WTC11 (cell line): ENCODE data around the gene PHF10.

Source experiments
- CTCF ChIP-seq: fragments of 200-600 bp; IDR thresholded peaks from 2 replicates; pipeline ENCODE4 v1.8.0; 2022; ENCODE audit warnings: antibody characterized with exemption
- E2F1 ChIP-seq: sonication (generic); formaldehyde crosslinking; IDR thresholded peaks from 2 replicates; pipeline ENCODE4 v1.8.0; 2022; ENCODE audit warnings: mild to moderate bottlenecking, missing genetic modification reagents
- FOXP1 ChIP-seq: sonication (generic); formaldehyde crosslinking; IDR thresholded peaks from 2 replicates; pipeline ENCODE4 v1.8.0; 2022; ENCODE audit warnings: missing genetic modification reagents, mild to moderate bottlenecking, moderate library complexity, borderline replicate concordance
- NFYB ChIP-seq: sonication (generic); formaldehyde crosslinking; conservative IDR thresholded peaks from 2 replicates; pipeline ENCODE4 v1.8.0; 2022; ENCODE audit warnings: low read depth, missing genetic modification reagents
- SP1 ChIP-seq: sonication (generic); formaldehyde crosslinking; conservative IDR thresholded peaks from 2 replicates; pipeline ENCODE4 v1.8.1; 2022; ENCODE audit warnings: missing genetic modification reagents
- TCF7 ChIP-seq: sonication (generic); formaldehyde crosslinking; IDR thresholded peaks from 2 replicates; pipeline ENCODE4 v1.8.0; 2022; ENCODE audit warnings: mild to moderate bottlenecking, low read depth, missing genetic modification reagents, moderate library complexity
- TP53 ChIP-seq: sonication (generic); formaldehyde crosslinking; IDR thresholded peaks from 2 replicates; pipeline ENCODE4 v1.8.1; 2023; ENCODE audit warnings: mild to moderate bottlenecking, missing genetic modification reagents
- TF ChIP-seq, protein P1 (sequence below): sonication (generic); formaldehyde crosslinking; IDR thresholded peaks from 2 replicates; pipeline ENCODE4 v1.8.0; 2022; ENCODE audit warnings: missing genetic modification reagents
- TF ChIP-seq, protein P2 (sequence below): sonication (generic); formaldehyde crosslinking; IDR thresholded peaks from 2 replicates; pipeline ENCODE4 v1.8.1; 2022; ENCODE audit warnings: low read depth, mild to moderate bottlenecking, moderate library complexity, missing genetic modification reagents, borderline replicate concordance
- TF ChIP-seq, protein P3 (sequence below): sonication (generic); formaldehyde crosslinking; IDR thresholded peaks from 2 replicates; pipeline ENCODE4 v1.8.0; 2022; ENCODE audit warnings: mild to moderate bottlenecking, missing genetic modification reagents

DNA sequence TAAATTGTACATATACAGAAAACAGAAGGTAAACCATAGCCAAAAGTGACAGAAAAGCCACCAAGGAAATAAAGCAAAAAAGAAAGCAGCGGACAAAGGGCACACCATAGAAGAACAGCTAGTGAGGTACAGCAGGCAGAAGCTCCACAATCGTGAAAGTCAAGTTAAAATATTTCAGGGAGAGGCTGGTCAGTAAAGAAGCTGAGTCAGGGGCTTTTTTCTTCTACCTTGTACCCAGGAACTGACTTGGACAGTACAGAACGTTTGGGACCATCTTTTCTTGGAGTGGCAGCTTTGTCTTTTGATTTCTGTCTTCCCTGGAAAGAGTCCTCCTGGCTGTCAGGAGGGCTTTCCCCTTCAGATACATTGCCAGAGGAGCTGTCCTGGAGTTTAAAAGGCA, 14.3 kb downstream of the PHF10 start:
- TF ChIP-seq, protein P1, sequence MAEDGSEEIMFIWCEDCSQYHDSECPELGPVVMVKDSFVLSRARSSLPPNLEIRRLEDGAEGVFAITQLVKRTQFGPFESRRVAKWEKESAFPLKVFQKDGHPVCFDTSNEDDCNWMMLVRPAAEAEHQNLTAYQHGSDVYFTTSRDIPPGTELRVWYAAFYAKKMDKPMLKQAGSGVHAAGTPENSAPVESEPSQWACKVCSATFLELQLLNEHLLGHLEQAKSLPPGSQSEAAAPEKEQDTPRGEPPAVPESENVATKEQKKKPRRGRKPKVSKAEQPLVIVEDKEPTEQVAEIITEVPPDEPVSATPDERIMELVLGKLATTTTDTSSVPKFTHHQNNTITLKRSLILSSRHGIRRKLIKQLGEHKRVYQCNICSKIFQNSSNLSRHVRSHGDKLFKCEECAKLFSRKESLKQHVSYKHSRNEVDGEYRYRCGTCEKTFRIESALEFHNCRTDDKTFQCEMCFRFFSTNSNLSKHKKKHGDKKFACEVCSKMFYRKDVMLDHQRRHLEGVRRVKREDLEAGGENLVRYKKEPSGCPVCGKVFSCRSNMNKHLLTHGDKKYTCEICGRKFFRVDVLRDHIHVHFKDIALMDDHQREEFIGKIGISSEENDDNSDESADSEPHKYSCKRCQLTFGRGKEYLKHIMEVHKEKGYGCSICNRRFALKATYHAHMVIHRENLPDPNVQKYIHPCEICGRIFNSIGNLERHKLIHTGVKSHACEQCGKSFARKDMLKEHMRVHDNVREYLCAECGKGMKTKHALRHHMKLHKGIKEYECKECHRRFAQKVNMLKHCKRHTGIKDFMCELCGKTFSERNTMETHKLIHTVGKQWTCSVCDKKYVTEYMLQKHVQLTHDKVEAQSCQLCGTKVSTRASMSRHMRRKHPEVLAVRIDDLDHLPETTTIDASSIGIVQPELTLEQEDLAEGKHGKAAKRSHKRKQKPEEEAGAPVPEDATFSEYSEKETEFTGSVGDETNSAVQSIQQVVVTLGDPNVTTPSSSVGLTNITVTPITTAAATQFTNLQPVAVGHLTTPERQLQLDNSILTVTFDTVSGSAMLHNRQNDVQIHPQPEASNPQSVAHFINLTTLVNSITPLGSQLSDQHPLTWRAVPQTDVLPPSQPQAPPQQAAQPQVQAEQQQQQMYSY (CRISPR knock-in tag) = no peak
- TF ChIP-seq CTCF (no peak), NFYB (CRISPR knock-in tag) (no peak), E2F1 (no peak), SP1 (CRISPR knock-in tag) (no peak), FOXP1 (CRISPR knock-in tag) (no peak), TP53 (no peak), TCF7 (CRISPR knock-in tag) (no peak)
- TF ChIP-seq, protein P2, sequence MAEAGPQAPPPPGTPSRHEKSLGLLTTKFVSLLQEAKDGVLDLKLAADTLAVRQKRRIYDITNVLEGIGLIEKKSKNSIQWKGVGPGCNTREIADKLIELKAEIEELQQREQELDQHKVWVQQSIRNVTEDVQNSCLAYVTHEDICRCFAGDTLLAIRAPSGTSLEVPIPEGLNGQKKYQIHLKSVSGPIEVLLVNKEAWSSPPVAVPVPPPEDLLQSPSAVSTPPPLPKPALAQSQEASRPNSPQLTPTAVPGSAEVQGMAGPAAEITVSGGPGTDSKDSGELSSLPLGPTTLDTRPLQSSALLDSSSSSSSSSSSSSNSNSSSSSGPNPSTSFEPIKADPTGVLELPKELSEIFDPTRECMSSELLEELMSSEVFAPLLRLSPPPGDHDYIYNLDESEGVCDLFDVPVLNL = no peak
- TF ChIP-seq, protein P3, sequence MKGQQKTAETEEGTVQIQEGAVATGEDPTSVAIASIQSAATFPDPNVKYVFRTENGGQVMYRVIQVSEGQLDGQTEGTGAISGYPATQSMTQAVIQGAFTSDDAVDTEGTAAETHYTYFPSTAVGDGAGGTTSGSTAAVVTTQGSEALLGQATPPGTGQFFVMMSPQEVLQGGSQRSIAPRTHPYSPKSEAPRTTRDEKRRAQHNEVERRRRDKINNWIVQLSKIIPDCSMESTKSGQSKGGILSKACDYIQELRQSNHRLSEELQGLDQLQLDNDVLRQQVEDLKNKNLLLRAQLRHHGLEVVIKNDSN (CRISPR knock-in tag) = no peak
